ENCODE data around the gene SHISAL2A.
"Not testable (repeated sequence)": the region's sequence is repeated elsewhere in the genome, so short reads cannot be mapped to it uniquely, and the experiment has no call there.

SHISAL2A gene

GRCh38 chr1:52683367-52683940 is 50.5 kb downstream of the SHISAL2A start:
- no peak overlapping the region for H3K4me2 ChIP-seq
- H3K36me3 ChIP-seq (ENCODE audit: insufficient read depth), result peaks cover 14% of the 10 kb centered on the region; the same call in 1 of the 2 replicates
- peaks cover 4% of the 10 kb centered on the region; the same call in 1 of the 2 replicates for H3K79me2 ChIP-seq (ENCODE audit: insufficient read depth, low read depth)
- no peaks in the 10 kb centered on the region for H3K27me3 ChIP-seq (ENCODE audit: insufficient read depth, low read depth)
- H4K20me1 ChIP-seq (ENCODE audit: insufficient read depth), result no peaks in the 10 kb centered on the region; the same call in 1 of the 2 replicates
- H3K9ac ChIP-seq, result no peak overlapping the region
- peaks cover 9% of the 10 kb centered on the region for H3K4me1 ChIP-seq (ENCODE audit: low read depth, poor library complexity, severe bottlenecking)
- H3K4me3 ChIP-seq (IDR thresholded peaks at IDR 0.05; ENCODE audit: insufficient read depth, low read depth, low read length), result no peak overlapping the region
- TF ChIP-seq CTCF (conservative IDR thresholded peaks at IDR 0.05; ENCODE audit: low read depth, low read length), result no peak
- H3K27ac ChIP-seq, result no peak overlapping the region
- H2AFZ ChIP-seq (ENCODE audit: low read depth), result no peak overlapping the region

- peaks cover 9% of the 10 kb centered on the region for H3K4me1 ChIP-seq (ENCODE audit: low read depth, poor library complexity, severe bottlenecking)
- H3K9ac ChIP-seq, result no peak overlapping the region
- peaks cover 10% of the 10 kb centered on the region; the same call in 1 of the 2 replicates for H3K79me2 ChIP-seq (ENCODE audit: insufficient read depth, low read depth)
- no peak for TF ChIP-seq CTCF (conservative IDR thresholded peaks at IDR 0.05; ENCODE audit: low read depth, low read length)
- H4K20me1 ChIP-seq (ENCODE audit: insufficient read depth), result no peaks in the 10 kb centered on the region; the same call in 1 of the 2 replicates
- no peak overlapping the region for H3K27ac ChIP-seq
- H2AFZ ChIP-seq (ENCODE audit: low read depth), result no peak overlapping the region
- H3K36me3 ChIP-seq (ENCODE audit: insufficient read depth), result peaks cover 14% of the 10 kb centered on the region; the same call in 1 of the 2 replicates
- no peaks in the 10 kb centered on the region for H3K27me3 ChIP-seq (ENCODE audit: insufficient read depth, low read depth)
- H3K4me3 ChIP-seq (IDR thresholded peaks at IDR 0.05; ENCODE audit: insufficient read depth, low read depth, low read length), result no peak overlapping the region
- no peak overlapping the region for H3K4me2 ChIP-seq
Observed at GRCh38 chr1:52684545-52684944, 51.6 kb downstream of the SHISAL2A start.

- not testable (repeated sequence) for H3K27ac ChIP-seq; H3K9ac ChIP-seq; H2AFZ ChIP-seq (ENCODE audit: low read depth); H3K27me3 ChIP-seq (ENCODE audit: insufficient read depth, low read depth); H4K20me1 ChIP-seq (ENCODE audit: insufficient read depth); H3K4me3 ChIP-seq (IDR thresholded peaks at IDR 0.05; ENCODE audit: insufficient read depth, low read depth, low read length)
- peaks cover 24% of the 10 kb centered on the region; the same call in 1 of the 2 replicates for H3K36me3 ChIP-seq (ENCODE audit: insufficient read depth)
- TF ChIP-seq CTCF (conservative IDR thresholded peaks at IDR 0.05; ENCODE audit: low read depth, low read length), result peak; percentile 86
- peaks cover 23% of the 10 kb centered on the region for H3K4me1 ChIP-seq (ENCODE audit: low read depth, poor library complexity, severe bottlenecking)
- H3K4me2 ChIP-seq, result peak overlapping the region; percentile 26; the same call in 1 of the 2 replicates
- peaks cover 21% of the 10 kb centered on the region; the same call in 1 of the 2 replicates for H3K79me2 ChIP-seq (ENCODE audit: insufficient read depth, low read depth)
Observed at GRCh38 chr1:52686261-52686751, 53.3 kb downstream of the SHISAL2A start.

GRCh38 chr1:52686830-52687229 is 53.9 kb downstream of the SHISAL2A start:
- no peaks in the 10 kb centered on the region for H3K27me3 ChIP-seq (ENCODE audit: insufficient read depth, low read depth)
- no peak overlapping the region for H3K9ac ChIP-seq
- H3K79me2 ChIP-seq (ENCODE audit: insufficient read depth, low read depth), result peaks cover 21% of the 10 kb centered on the region; the same call in 1 of the 2 replicates
- H2AFZ ChIP-seq (ENCODE audit: low read depth), result no peak overlapping the region
- H3K4me1 ChIP-seq (ENCODE audit: low read depth, poor library complexity, severe bottlenecking), result peaks cover 23% of the 10 kb centered on the region
- H3K36me3 ChIP-seq (ENCODE audit: insufficient read depth), result peaks cover 24% of the 10 kb centered on the region; the same call in 1 of the 2 replicates
- no peak overlapping the region for H3K4me3 ChIP-seq (IDR thresholded peaks at IDR 0.05; ENCODE audit: insufficient read depth, low read depth, low read length)
- TF ChIP-seq CTCF (conservative IDR thresholded peaks at IDR 0.05; ENCODE audit: low read depth, low read length), result no peak
- no peak overlapping the region for H3K4me2 ChIP-seq
- no peak overlapping the region for H3K27ac ChIP-seq
- no peaks in the 10 kb centered on the region; the same call in 1 of the 2 replicates for H4K20me1 ChIP-seq (ENCODE audit: insufficient read depth)
